ENCODE measurements around the gene NIT1.
A peak's percentile ranks its signal among the peaks of the same experiment; 100 is the strongest.
"Not testable (repeated sequence)": the region's sequence is repeated elsewhere in the genome, so short reads cannot be mapped to it uniquely, and the experiment has no call there.

The NIT1 gene

DNA sequence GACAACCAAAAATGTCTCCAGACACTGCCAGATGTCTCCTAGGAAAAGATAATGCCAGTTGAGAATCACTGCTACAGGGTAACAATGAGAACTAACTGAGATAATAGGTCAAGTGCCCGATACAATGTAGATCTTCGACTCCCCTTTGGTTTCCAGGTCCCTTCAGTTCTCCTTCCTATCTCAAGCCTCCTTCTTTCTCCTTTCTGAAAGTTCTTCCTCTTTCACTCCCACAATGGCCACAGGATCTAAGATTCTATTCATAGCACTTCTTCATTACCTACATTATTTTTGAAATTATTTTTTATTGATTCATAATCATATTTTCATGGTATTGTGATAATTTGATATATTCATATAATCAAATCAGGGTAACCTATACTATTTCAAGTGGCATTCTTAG is 6.4 kb upstream of the NIT1 start:
- TF ChIP-seq CTCF (IDR thresholded peaks at IDR 0.05; ENCODE audit: borderline replicate concordance, control extremely low read depth, extremely low read depth, insufficient read depth, missing control alignments) = no peak
- no peak for DNase-seq (ENCODE audit: low spot score)
- in situ Hi-C loops (cut with MboI; ENCODE audit: low sequenced_read_pairs, unreplicated experiment) = no loop called here

DNA sequence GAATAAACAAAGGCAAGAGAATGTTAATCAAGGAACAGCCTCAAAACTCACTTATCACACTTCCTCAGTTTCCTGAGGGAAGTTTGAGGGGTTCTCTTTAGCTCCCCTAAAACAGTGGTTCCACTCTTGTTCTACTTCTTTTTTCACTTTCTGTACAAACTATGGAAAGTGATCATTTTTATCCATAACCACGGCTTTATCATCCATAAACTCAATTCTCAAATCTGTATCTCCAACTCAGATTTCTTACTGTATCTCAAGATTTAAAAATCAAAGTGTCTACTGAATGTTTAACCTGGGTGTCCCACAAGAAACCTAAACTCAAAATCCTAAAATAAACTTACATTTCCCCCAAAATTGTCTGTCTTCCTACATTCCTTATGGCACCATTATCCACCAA is 4.0 kb upstream of the NIT1 start:
- DNase-seq (ENCODE audit: low spot score) = no peak
- no peak for TF ChIP-seq CTCF (IDR thresholded peaks at IDR 0.05; ENCODE audit: borderline replicate concordance, control extremely low read depth, extremely low read depth, insufficient read depth, missing control alignments)
- in situ Hi-C loops (cut with MboI; ENCODE audit: low sequenced_read_pairs, unreplicated experiment) = no loop called here

GRCh38 chr1:161114556-161114955 is 3.3 kb upstream of the NIT1 start:
- in situ Hi-C loops (cut with MboI; ENCODE audit: low sequenced_read_pairs, unreplicated experiment) = no loop called here
- TF ChIP-seq CTCF (IDR thresholded peaks at IDR 0.05; ENCODE audit: borderline replicate concordance, control extremely low read depth, extremely low read depth, insufficient read depth, missing control alignments) = no peak

DNA sequence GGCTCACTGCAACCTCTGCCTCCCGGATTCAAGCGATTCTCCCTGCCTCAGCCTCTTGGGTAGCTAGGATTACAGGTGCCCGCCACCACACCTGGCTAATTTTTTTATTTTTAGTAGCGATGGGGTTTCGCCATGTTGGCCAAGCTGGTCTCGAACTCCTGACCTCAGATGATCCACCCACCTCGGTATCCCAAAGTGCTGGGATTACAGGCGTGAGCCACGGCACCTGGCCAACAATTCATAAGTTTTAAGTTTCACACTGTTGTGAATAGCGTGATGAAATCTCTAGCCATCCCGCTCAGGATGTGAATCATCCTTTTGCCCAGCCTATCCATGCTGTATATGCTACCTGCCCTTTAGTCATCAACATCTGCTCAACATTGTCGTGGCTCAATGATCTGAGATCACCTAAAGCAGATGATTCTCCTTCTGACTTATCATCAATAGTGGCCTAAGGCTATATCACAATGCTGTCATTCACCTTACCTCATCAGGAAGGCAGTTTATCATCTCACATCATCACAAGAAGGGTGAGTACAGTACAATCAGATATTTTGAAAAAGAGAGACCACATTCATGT is 2.7 kb upstream of the NIT1 start:
- TF ChIP-seq CTCF (IDR thresholded peaks at IDR 0.05; ENCODE audit: borderline replicate concordance, control extremely low read depth, extremely low read depth, insufficient read depth, missing control alignments) = no peak
- DNase-seq (ENCODE audit: low spot score) = no peak
- in situ Hi-C loops (cut with MboI; ENCODE audit: low sequenced_read_pairs, unreplicated experiment) = no loop called here

More at GRCh38 chr1:161114556-161114955, 3.3 kb upstream of the NIT1 start:
- no peak for DNase-seq (ENCODE audit: low spot score)

- DNase-seq (ENCODE audit: low spot score); in situ Hi-C loops (cut with MboI; ENCODE audit: low sequenced_read_pairs, unreplicated experiment): not testable (repeated sequence)
Observed at GRCh38 chr1:161115961-161116360, 1.9 kb upstream of the NIT1 start.

- in situ Hi-C loops (cut with MboI; ENCODE audit: low sequenced_read_pairs, unreplicated experiment) = no loop called here
- TF ChIP-seq CTCF (IDR thresholded peaks at IDR 0.05; ENCODE audit: borderline replicate concordance, control extremely low read depth, extremely low read depth, insufficient read depth, missing control alignments) = no peak
- peak; percentile 75 for DNase-seq (ENCODE audit: low spot score)
Observed at GRCh38 chr1:161119092-161119903, 1.4 kb downstream of the NIT1 start.

DNA sequence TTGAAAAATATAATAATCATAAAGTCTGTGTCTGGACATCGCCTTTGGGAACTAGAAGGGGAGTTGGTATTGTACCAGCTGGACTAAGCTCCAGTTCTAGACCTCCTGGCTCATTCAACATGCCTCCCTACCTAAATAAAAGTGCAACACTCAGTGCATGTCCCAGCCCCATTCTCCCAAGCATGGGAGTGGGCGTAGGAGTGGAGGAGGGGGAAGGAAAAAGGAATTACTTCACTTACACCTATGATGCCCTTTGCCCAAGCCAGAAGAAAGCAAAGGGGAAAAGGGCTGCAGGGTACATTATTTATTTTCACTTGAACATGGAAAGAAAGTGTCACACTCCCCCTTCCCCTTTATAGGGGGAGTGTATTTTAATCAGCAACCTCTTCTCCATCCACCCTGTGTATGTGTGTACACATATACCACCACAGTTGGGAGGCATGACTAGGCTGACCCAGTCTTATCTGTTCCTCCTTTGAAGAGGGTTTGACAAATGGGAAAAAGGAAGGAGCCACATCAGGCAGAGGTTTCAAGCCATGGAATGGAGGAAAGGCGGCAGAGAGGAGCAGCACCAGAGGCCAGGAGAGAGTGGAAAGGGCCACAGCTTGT is 3.2 kb downstream of the NIT1 start:
- no peak for DNase-seq (ENCODE audit: low spot score)
- no peak for TF ChIP-seq CTCF (IDR thresholded peaks at IDR 0.05; ENCODE audit: borderline replicate concordance, control extremely low read depth, extremely low read depth, insufficient read depth, missing control alignments)
- in situ Hi-C loops (cut with MboI; ENCODE audit: low sequenced_read_pairs, unreplicated experiment) = no loop called here

Data from GM13976 (cell line).